GM04503 (cell line): ENCODE results near the gene DENND2C.

Experiments
- DNase-seq: peaks from one replicate; pipeline ENCODE4 v3.0.0-alpha.2; 2012; ENCODE audit warnings: low read depth

The DENND2C gene

GRCh38 chr1:114545315-114545714, 124.5 kb downstream of the DENND2C start:
- no peak for DNase-seq

GRCh38 chr1:114540821-114541220, 129.0 kb downstream of the DENND2C start:
- no peak for DNase-seq

GRCh38 chr1:114540272-114540671, 129.6 kb downstream of the DENND2C start:
- no peak for DNase-seq

GRCh38 chr1:114536043-114536442, 133.8 kb downstream of the DENND2C start:
- DNase-seq = no peak

- DNase-seq = no peak
Observed at GRCh38 chr1:114535401-114535800, 134.4 kb downstream of the DENND2C start.
